ENCODE data around the gene AGAP1.

AGAP1 gene

GRCh38 chr2:236180831-236181453 is 687.1 kb downstream of the AGAP1 start:
- Histone ChIP-seq H3K4me3 (ENCODE audit: low read depth in 1 of 2, low read length in 2 of 2) (no peak overlapping the region), H3K27me3 (ENCODE audit: control insufficient read depth in 1 of 2, insufficient read depth in 2 of 2, low read length in 2 of 2) (peaks cover 36 to 38% of the 10 kb centered on the region in 2 donors)

More at GRCh38 chr2:236180831-236181453, 687.1 kb downstream of the AGAP1 start:
- Histone ChIP-seq H3K4me1 (ENCODE audit: control insufficient read depth in 1 of 2, insufficient read depth in 2 of 2, low read length in 2 of 2) (peaks cover 0 to 2% of the 10 kb centered on the region in 2 donors), H3K9me3 (ENCODE audit: control insufficient read depth in 1 of 2, low read length in 2 of 2) (no peaks in the 10 kb centered on the region), H3K27ac (ENCODE audit: low read depth, low read length) (no peak overlapping the region), H3K36me3 (ENCODE audit: control insufficient read depth in 1 of 2, insufficient read depth in 2 of 2, low read length in 2 of 2) (no peaks in the 10 kb centered on the region), H3K9ac (ENCODE audit: low read depth in 1 of 2, low read length in 2 of 2) (no peak overlapping the region)

Measured in duodenal mucosa (tissue), 2 donors.